Muscle of leg (tissue), 11 donors: Measurements from ENCODE around the gene INTU. TPM values are rescaled to one million over a fixed set of nuclear protein-coding genes. Genes with fewer than 3 reads are reported as not detected.
"Not testable (repeated sequence)": the region's sequence is repeated elsewhere in the genome, so short reads cannot be mapped to it uniquely, and the experiment has no call there.

Experiments used
- DNase-seq: peaks from one replicate; pipeline ENCODE4 v3.0.0; 2013
- H3K27ac ChIP-seq: one replicate; pipeline ENCODE4 v1.5.1; 2013; ENCODE audit warnings: mild to moderate bottlenecking, low read length, control low read depth
- H3K27me3 ChIP-seq: one replicate; pipeline ENCODE4 v1.6.1; 2013; ENCODE audit warnings: low read length; ENCODE audit not compliant: control insufficient read depth, insufficient read depth
- H3K36me3 ChIP-seq: one replicate; pipeline ENCODE4 v1.6.1; 2013; ENCODE audit warnings: low read length; ENCODE audit not compliant: control insufficient read depth, insufficient read depth
- H3K4me1 ChIP-seq: one replicate; pipeline ENCODE4 v1.6.1; 2013; ENCODE audit warnings: low read length; ENCODE audit not compliant: control insufficient read depth, insufficient read depth
- H3K4me3 ChIP-seq: one replicate; pipeline ENCODE4 v1.5.1; 2013; ENCODE audit warnings: low read length, control low read depth
- H3K9me3 ChIP-seq: replicated peaks from 2 replicates; pipeline ENCODE4 v1.6.1; 2013; ENCODE audit warnings: low read depth, low read length; ENCODE audit not compliant: control insufficient read depth
- WGBS: methylation state at CpG from one replicate; pipeline ENCODE4 v1.1.5; 2013; ENCODE audit warnings: missing lambda C conversion rate; ENCODE audit not compliant: insufficient coverage; 5-methylcytosine and 5-hydroxymethylcytosine counted together
- polyA plus RNA-seq, 8 donors: library from polyadenylated mRNA; unstranded; fragments of 120-200 nt; gene quantifications; one replicate each; pipeline versions ENCODE4 v1.2.1 to v1.2.3, GENCODE V29; 2013; ENCODE audit warnings: inconsistent platforms in 1 of 8, low replicate concordance in 1 of 8; ENCODE audit not compliant: insufficient read length in 8 of 8, insufficient read depth in 1 of 8
- total RNA-seq: library from RNA; stranded (reverse); fragments of 120-200 nt; gene quantifications from one replicate; pipeline ENCODE4 v1.2.4, GENCODE V29; 2013

INTU gene
- total and polyA plus RNA-seq, 9 donors, result 6.9 to 13.0 (median 8.9) TPM

DNA sequence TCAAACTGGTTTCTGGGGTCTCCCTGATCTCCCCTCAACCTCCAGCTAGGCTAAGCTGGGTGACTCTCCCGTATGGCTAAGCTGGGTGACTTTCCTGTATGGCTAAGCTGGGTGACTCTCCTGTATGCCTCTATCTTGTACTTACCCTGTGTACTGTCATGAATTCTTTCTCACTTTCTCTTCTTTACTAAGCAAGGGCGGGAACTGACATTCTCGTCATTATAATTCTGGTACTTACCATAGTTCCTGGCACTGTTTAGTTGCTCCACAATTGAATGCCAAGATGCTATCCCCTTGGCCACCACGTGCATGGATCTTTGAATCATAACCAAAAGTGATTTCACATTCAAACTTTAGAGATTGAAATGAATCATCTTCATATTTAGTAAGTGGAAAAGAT lies 8.8 kb downstream of the INTU start:
- Histone ChIP-seq H3K27me3 (no peaks in the 10 kb centered on the region), H3K4me1 (no peaks in the 10 kb centered on the region), H3K27ac (no peak overlapping the region), H3K36me3 (peaks cover 7% of the 10 kb centered on the region), H3K4me3 (no peak overlapping the region), H3K9me3 (no peaks in the 10 kb centered on the region)
- DNase-seq, result peak; percentile 5
- WGBS, result 78% methylated on average over 3 of the region's 4 CpGs

DNA sequence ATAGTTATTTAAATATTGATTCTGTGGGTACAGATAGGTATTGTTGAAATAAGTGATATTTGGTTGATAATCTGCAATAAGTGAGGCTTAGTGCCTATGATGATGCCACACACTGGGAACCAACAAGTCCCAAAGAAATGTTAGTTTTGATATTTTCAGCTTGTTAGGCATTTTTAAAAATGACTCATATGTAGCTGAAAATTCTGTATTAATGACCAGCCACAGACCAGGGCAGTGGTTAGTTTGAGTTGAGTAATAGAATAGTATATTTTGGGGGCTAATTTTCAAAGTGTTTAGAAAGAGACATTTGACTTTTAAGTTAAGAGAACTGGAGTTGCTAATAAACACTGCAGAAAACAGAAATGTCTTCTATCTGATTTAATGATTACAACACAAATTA lies 9.4 kb downstream of the INTU start:
- peaks cover 7% of the 10 kb centered on the region for H3K36me3 ChIP-seq

DNA sequence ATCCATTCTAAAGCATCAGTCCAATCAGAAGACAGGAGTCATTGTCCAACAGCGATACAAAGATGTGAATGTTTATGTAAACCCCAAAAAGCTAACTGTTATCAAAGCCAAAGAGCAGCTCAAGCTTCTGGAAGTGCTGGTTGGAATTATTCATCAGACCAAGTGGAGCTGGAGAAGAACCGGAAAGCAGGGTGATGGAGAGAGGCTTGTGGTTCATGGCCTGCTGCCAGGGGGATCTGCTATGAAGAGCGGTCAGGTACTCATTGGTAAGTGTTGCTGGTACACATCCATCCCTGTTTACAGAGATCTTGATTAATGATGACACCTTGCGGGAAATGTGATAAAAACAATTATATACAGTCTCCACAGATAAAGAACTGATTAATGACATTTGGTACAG lies 11.0 kb downstream of the INTU start:
- H3K27me3 ChIP-seq, result no peaks in the 10 kb centered on the region
- H3K4me3 ChIP-seq, result no peak overlapping the region
- WGBS, result 100% methylated on average over 2 of the region's 4 CpGs

More for the DNA sequence above, 9.4 kb downstream of the INTU start:
- no peaks in the 10 kb centered on the region for H3K4me1 ChIP-seq
- no peak overlapping the region for H3K4me3 ChIP-seq
- H3K27me3 ChIP-seq, result no peaks in the 10 kb centered on the region
- H3K27ac ChIP-seq, result no peak overlapping the region
- no peak for DNase-seq
- H3K9me3 ChIP-seq, result no peaks in the 10 kb centered on the region

DNA sequence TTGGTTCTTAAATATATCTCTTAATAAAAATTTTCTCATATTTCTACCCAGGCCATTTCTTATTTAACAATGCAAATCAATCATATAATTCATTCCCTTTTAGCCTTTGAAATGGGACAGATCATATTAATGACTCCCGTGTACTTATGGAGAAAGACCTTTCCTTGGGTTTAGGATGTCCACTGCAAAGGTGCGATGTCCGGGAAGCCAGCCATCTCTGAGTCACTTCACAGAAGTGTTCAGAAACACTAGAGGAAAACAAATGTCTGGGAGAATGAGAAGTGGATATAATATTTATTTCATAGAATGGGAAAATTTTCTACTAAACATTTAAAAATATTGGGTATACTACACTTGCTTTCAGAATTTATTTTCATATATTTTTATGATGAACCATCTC lies 15.3 kb downstream of the INTU start:
- Histone ChIP-seq H3K36me3 (peaks cover 7% of the 10 kb centered on the region), H3K4me3 (no peak overlapping the region), H3K9me3 (no peaks in the 10 kb centered on the region), H3K4me1 (no peaks in the 10 kb centered on the region), H3K27me3 (no peaks in the 10 kb centered on the region), H3K27ac (no peak overlapping the region)
- DNase-seq, result no peak
- WGBS, result no CpG with 5 or more reads among the region's 3 CpGs

More for the DNA sequence above, 11.0 kb downstream of the INTU start:
- Histone ChIP-seq H3K36me3 (peaks cover 7% of the 10 kb centered on the region), H3K9me3 (no peaks in the 10 kb centered on the region), H3K4me1 (no peaks in the 10 kb centered on the region), H3K27ac (no peak overlapping the region)
- DNase-seq, result no peak

DNA sequence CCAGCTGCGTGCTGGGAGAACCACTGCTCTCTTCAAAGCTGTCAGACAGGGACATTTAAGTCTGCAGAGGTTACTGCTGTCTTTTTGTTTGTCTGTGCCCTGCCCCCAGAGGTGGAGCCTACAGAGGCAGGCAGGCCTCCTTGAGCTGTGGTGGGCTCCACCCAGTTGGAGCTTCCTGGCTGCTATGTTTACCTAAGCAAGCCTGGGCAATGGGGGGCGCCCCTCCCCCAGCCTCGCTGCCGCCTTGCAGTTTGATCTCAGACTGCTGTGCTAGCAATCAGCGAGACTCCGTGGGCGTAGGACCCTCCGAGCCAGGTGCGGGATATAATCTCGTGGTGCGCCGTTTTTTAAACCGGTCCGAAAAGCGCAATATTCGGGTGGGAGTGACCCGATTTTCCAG lies 22.8 kb downstream of the INTU start:
- H3K27ac ChIP-seq, H3K4me1 ChIP-seq, DNase-seq, H3K4me3 ChIP-seq, H3K36me3 ChIP-seq, H3K9me3 ChIP-seq, H3K27me3 ChIP-seq: not testable (repeated sequence)
- WGBS, result no CpG with 5 or more reads among the region's 17 CpGs

DNA sequence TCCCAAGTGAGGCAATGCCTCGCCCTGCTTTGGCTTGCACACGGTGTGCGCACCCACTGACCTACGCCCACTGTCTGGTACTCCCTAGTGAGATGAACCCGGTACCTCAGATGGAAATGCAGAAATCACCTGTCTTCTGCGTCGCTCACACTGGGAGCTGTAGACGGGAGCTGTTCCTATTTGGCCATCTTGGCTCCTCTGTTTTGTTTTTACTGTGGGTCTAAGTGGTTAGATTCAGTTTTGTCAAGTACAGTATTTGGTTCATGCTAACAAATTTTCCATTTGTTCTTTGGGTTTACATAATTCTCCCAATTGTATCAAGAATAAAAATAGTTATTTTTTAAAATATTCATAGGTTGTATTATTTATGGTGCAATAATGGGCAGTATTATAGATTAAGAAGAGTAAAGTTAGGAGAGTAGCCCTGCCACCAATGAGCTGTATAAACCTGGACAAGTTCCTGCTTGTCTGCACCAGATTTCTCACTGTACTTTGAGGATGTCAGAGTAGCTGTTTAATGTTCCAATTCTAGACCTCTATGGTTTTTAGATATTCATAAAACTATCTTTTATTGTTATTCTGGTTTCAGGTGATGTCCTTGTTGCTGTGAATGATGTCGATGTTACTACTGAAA lies 23.4 kb downstream of the INTU start:
- DNase-seq, result no peak
- Histone ChIP-seq H3K27ac (no peak overlapping the region), H3K4me3 (no peak overlapping the region), H3K9me3 (no peaks in the 10 kb centered on the region), H3K4me1 (no peaks in the 10 kb centered on the region), H3K36me3 (peaks cover 3% of the 10 kb centered on the region), H3K27me3 (no peaks in the 10 kb centered on the region)
- 73% methylated on average over 3 of the region's 9 CpGs for WGBS

DNA sequence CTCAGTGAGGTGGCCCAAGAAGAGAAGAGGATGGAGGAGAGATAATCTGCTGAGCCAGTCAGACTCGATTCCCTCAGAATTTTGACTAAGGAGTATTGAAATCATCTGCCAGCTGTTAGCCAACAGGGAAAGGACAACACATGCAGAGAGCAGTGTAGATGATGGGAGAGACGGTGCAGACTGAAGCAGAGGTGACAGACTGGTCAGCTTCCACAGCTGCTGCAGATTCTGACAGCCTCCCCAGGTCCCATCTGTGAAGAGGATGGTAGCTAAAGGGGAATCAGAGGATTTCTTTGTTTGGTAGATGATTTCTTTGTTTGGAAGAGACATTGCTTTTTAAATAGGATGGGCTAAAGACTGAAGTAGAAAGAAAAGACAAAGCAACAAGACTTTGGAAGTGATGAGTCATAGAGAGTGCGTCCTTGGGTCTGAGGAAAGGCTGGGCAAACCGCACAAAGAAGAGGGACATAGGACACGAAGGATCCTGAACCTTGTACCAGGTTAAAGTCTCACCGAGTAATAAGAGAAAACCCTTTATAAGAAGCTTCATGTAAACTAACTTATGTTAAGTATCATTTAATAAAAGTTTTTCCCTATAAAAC lies 27.6 kb downstream of the INTU start:
- 90% methylated on average over 2 of the region's 6 CpGs for WGBS
- peaks cover 3% of the 10 kb centered on the region for H3K36me3 ChIP-seq
- H3K9me3 ChIP-seq, result no peaks in the 10 kb centered on the region
- H3K27me3 ChIP-seq, result no peaks in the 10 kb centered on the region
- H3K4me3 ChIP-seq, result no peak overlapping the region
- DNase-seq, result no peak
- no peak overlapping the region for H3K27ac ChIP-seq
- H3K4me1 ChIP-seq, result no peaks in the 10 kb centered on the region

DNA sequence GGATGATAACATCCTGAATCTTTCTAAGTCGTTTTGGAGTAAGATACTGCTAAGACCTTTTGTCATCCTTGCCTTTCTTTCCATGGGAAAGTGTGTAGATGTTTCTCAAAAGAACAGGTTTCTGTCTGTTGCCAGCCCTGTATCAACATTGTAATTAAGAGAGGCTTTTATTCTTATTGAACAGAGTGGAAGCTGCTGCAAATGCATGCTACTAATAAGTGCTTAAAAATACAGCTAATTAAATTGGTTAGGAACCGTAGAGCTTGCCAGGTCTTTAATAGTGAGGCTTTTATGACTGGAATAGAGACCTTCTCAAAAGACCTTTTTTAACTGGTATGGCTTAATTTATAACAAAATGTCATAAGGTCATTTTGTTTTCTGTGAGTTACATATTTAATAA lies 34.4 kb downstream of the INTU start:
- DNase-seq, result no peak
- no peaks in the 10 kb centered on the region for H3K36me3 ChIP-seq
- H3K27ac ChIP-seq, result no peak overlapping the region
- no peak overlapping the region for H3K4me3 ChIP-seq
- H3K9me3 ChIP-seq, result no peaks in the 10 kb centered on the region
- no CpG with 5 or more reads among the region's 2 CpGs for WGBS
- no peaks in the 10 kb centered on the region for H3K27me3 ChIP-seq
- H3K4me1 ChIP-seq, result no peaks in the 10 kb centered on the region

DNA sequence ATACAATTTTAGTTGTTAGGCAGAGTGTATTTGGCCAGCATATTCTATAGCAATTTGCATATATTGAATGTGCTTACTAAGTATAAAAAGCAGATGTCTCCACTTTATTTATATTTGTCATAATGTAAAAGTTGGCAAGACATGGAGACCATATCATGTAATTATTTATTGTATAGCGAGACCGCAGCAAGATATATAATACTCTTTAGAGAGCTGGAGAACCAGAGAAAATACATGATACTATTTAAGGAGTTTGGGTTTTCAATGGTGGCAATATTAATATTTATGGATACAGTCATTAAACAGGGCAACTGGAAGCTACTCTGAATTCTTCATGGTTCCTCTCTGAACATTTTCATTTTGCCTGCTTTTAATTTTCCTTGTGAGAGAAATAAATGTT lies 35.0 kb downstream of the INTU start:
- WGBS, result no CpG with 5 or more reads among the region's 2 CpGs
- no peak for DNase-seq
- H3K4me1 ChIP-seq, result no peaks in the 10 kb centered on the region
- no peaks in the 10 kb centered on the region for H3K36me3 ChIP-seq
- no peak overlapping the region for H3K27ac ChIP-seq
- no peaks in the 10 kb centered on the region for H3K27me3 ChIP-seq
- no peaks in the 10 kb centered on the region for H3K9me3 ChIP-seq
- no peak overlapping the region for H3K4me3 ChIP-seq

DNA sequence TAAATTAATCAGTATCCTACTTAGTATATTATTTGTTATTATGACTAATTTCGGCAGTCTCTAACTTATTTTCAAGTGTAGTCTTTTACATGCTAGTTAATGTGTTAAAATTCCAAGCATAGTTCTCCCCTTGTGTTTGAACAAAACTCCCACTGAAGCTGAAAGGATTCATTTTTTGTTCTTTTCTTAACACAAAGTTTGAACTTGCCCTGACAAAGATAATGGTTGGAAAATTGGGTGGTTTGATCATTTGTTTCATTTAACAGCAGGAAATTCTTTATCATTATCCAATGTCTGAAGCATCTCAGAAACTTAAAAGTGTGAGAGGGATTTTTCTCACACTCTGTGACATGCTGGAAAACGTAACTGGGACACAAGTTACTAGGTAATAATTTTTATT lies 36.0 kb downstream of the INTU start:
- no peak overlapping the region for H3K27ac ChIP-seq
- no CpG with 5 or more reads among the region's 2 CpGs for WGBS
- H3K4me3 ChIP-seq, result no peak overlapping the region
- no peaks in the 10 kb centered on the region for H3K9me3 ChIP-seq
- H3K36me3 ChIP-seq, result no peaks in the 10 kb centered on the region
- no peaks in the 10 kb centered on the region for H3K27me3 ChIP-seq
- H3K4me1 ChIP-seq, result no peaks in the 10 kb centered on the region
- DNase-seq, result no peak

DNA sequence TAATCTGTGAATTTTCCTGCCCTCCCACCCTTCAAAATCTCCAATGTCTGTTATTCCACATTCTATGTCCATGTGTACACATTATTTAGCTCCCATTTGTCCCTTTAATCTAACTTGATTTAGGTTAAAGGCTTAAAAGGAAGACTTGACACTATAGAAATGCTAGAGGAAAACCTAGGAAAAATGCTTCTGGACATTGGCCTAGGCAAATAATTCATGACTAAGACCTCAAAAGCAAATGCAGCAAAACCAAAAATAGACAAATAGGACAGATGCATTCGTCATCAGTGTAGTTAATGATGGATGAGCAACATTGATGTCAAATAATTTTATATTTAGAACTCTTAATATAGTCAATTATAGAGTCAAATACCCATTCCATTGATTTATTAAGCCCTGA lies 36.9 kb downstream of the INTU start:
- no peak for DNase-seq
- no peaks in the 10 kb centered on the region for H3K27me3 ChIP-seq
- H3K9me3 ChIP-seq, result no peaks in the 10 kb centered on the region
- no peaks in the 10 kb centered on the region for H3K36me3 ChIP-seq
- no peaks in the 10 kb centered on the region for H3K4me1 ChIP-seq
- H3K4me3 ChIP-seq, result no peak overlapping the region
- no CpG with 5 or more reads among the region's 1 CpG for WGBS
- no peak overlapping the region for H3K27ac ChIP-seq
